ENCODE data around the gene ZNF302.
"Not testable (repeated sequence)": the region's sequence is repeated elsewhere in the genome, so short reads cannot be mapped to it uniquely, and the experiment has no call there.

The ZNF302 gene

DNA sequence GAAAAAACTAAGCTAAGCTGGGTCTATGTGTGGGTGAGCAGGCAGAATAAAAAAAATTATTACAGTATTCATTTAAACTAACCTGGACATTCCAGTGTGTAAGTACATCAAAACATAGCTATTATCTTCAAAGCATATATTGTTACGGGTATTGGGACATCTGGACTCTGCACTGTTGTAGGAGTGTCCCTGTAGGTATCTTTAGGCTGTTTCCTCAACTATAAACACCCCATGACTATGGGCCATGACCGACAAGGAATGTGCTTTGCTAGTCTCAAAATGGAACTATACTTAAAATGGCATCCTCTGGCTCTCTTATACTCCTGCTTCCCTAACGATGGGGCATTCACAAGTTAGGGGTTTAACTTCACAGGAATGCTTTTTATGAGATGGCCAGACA is 3.9 kb upstream of the ZNF302 start:
- no peak for DNase-seq

DNA sequence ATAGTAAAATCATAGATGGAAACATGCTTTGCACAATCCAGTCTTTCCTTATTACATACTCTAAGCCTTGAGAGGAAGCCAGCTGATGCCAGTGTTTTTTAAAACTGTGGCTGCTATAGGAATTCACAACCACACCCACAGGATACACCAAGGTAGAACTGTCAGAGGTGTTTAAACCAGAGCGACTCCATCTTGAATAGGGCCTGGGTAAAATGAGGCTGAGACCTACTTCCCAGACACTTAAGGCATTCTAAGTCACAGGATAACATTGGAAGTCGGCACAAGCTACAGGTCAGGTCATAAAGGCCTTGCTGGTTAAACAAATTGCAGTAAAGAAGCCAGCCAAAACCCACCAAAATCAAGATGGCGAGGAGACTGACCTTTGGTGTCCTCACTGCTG is 2.2 kb upstream of the ZNF302 start:
- no peak for DNase-seq

- DNase-seq = no peak
These were observed 1.6 kb upstream of the ZNF302 start for GRCh38 chr19:34675919-34676318.

- DNase-seq = peak; percentile 97
These were observed 637 bp upstream of the ZNF302 start, which contains the start of gene SCGB2B2 for GRCh38 chr19:34676697-34677385. TSS of gene SCGB2B2 (minus strand) at chr19:34677159. CDS start at chr19:34594563, 82,596 bp downstream.

DNA sequence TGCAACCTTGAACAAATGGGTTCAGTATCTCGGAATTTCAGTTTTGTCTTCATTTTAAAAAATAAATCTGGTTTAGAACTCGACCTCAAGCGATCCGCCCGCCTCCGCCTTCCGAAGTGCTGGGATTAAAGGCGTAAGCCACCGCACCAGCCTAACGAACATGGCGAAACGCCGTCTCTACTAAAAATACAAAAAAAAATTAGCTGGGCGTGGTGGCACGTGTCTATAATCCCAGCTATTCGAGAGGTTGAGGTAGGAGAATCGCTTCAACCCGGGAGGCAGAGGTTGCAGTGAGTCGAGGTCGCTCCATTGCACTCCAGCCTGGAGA is 571 bp downstream of the ZNF302 start:
- no peak for DNase-seq

GRCh38 chr19:34678421-34678820 is 943 bp downstream of the ZNF302 start:
- DNase-seq = no peak

GRCh38 chr19:34681478-34681877 is 4.0 kb downstream of the ZNF302 start:
- no peak for DNase-seq

GRCh38 chr19:34685266-34685665 is 7.8 kb downstream of the ZNF302 start:
- not testable (repeated sequence) for DNase-seq

DNA sequence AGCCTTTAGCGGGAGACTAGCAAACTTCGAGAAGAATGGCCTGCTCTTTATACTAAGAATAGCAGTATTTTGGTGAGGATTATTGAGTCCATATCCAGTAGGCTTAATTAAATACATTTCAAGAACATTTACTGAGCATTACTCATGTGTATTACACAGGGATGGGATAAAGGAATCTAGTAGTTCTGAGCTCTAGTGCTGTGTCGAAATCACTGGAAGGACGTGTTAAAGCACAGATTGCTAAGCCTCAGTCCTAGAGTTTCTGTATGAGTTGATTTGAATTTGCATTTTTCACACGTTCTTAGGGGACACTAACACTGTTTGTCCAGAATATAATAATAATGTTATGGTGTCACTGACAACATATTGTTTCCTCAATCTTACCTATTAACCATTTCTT is 9.0 kb downstream of the ZNF302 start:
- no peak for DNase-seq

- no peak for DNase-seq
These were observed 9.9 kb downstream of the ZNF302 start for GRCh38 chr19:34687348-34687747.

- DNase-seq = no peak
These were observed 11.1 kb downstream of the ZNF302 start for GRCh38 chr19:34688592-34688991.

- DNase-seq = no peak
These were observed 12.9 kb downstream of the ZNF302 start for GRCh38 chr19:34690372-34690771.

DNA sequence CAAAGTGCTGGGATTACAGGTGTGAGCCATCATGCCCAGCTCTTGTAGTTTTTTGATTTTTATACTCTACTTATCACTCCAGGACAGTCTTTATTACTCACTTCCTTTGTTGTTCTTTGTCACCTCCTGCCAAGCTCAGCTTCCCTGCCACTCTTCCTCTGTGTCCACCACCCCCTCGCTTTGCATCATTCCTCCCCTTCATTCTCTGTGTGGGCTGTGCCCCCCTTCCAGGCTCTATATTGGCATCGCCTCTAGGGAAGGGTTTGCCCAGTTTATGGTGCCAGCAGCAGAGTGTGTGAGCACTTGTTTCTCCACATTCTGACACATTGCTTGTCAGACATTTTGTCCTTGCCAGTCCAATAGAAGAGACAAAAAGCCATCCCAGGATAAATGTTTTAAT is 15.1 kb downstream of the ZNF302 start:
- no peak for DNase-seq

GRCh38 chr19:34707661-34708060 is 30.2 kb downstream of the ZNF302 start:
- peak; percentile 10 for DNase-seq

DNA sequence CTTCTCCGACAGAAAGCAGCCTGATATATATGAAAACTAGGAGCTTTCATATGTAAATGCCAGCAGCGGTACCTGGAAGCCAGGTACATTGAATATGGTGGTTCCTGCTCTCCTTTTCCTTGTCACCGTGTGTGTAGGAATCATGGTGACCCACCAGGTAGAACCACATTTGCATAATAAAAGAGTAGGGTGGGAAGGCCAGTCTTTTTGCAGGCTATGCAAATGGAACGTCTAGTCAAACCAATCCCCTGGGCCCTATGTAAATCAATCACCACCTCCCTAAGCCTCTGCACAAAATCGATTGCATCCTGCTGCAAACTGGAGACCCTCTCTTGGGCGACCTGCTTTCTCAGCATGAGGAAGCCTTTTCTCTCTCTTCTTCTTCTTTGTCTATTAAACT is 34.4 kb downstream of the ZNF302 start:
- no peak for DNase-seq

- peak; percentile 21 for DNase-seq
These were observed 35.1 kb downstream of the ZNF302 start for GRCh38 chr19:34712395-34713261.

GRCh38 chr19:34713262-34713637 is 35.8 kb downstream of the ZNF302 start:
- no peak for DNase-seq

DNA sequence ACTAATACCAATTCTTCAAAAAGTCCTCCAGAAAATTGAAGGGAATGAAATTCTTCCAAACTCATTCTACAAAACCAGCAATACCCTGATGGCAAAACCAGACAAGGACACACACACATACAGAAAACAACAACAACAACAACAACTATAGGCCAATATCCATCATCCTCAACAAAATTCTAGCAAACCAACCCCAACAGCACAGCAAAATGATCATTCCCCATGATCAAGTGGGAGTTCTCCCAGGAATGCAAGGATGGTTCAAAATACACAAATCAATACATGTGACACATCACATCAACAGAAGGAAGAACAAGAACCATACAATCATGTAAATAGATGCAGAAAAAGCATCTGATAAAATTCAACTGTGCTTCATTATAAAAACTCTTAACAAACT is 37.9 kb downstream of the ZNF302 start:
- DNase-seq = no peak

GRCh38 chr19:34722353-34722752 is 44.9 kb downstream of the ZNF302 start:
- DNase-seq = no peak

DNA sequence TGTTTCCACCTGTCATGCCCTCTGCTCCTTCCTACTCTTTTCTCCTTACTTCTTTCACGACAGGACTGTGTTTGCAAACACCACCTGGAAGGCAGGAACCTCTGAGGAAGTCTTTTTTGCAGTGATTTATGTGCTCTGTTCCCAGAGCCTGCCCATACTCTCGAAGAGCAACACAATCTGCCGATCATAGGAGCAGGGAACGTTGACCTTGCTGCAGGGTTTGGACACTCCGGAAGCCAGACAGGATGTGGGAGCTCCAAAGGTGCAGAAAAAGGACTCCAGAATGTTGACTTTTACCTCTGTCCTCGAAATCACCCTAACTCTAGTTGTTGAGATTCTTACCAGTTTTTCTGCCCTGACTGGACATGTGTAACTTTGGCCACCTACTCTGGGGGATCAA is 47.9 kb downstream of the ZNF302 start:
- DNase-seq = no peak

GRCh38 chr19:34731019-34731829 is 53.7 kb downstream of the ZNF302 start:
- no peak for DNase-seq

DNA sequence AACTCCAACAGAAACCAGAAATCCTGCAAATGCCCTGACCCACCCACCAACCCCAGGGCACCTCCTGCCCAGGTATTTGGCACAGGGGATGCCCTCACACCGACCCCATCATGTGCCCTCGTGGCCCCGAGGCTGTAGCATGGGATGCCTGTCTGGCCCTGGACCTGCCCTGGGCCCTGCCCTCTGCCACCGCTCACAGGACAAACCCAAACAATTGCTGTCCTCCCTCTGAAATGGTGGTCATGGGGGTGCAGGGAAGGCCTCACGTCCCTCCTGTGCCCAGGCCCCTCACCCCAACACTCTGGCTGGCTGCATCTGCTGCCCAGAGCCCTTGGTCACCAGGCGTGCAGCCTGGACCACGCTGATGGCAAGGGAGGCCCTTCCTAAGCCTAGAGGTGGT is 54.5 kb downstream of the ZNF302 start:
- no peak for DNase-seq

DNA sequence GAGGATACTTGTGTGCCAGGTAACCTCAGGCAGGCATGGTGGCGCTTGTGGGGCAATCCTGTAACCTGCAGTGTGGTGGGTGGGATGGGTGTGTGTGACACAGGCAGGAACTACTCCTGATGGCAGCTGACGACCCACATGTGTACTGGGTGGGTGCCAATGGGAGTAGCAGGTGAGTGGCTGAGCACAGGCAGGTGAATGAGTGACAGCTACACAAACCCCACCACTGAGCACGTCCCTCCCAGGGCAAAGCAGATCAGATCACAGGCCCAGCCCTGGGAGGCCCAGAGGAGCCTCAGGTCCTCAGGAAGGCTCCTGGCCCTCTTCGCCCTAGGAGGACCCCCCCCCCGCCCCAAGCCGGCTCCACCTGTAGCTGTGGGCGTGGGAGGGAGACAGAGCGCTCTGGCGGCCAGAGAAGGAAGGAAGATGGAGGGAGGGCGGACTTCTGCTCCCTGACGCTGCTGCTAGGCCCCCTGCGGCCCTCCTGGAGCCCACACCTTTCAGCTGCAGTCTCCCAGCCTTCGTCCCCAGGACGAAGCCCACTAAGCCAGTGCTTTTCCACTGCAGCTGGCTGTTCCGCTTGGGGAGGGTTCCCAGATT is 55.2 kb downstream of the ZNF302 start:
- no peak for DNase-seq
